Stimulated activated naive CD4-positive, alpha-beta T cell (primary cell): ENCODE results near the gene SIM2.
A peak's percentile ranks its signal among the peaks of the same experiment; 100 is the strongest.

Experiments
- DNase-seq, 6 experiments: peaks; one replicate each; lab custom pipeline; 2025; lab: John Stamatoyannopoulos, UW

The SIM2 gene

DNA sequence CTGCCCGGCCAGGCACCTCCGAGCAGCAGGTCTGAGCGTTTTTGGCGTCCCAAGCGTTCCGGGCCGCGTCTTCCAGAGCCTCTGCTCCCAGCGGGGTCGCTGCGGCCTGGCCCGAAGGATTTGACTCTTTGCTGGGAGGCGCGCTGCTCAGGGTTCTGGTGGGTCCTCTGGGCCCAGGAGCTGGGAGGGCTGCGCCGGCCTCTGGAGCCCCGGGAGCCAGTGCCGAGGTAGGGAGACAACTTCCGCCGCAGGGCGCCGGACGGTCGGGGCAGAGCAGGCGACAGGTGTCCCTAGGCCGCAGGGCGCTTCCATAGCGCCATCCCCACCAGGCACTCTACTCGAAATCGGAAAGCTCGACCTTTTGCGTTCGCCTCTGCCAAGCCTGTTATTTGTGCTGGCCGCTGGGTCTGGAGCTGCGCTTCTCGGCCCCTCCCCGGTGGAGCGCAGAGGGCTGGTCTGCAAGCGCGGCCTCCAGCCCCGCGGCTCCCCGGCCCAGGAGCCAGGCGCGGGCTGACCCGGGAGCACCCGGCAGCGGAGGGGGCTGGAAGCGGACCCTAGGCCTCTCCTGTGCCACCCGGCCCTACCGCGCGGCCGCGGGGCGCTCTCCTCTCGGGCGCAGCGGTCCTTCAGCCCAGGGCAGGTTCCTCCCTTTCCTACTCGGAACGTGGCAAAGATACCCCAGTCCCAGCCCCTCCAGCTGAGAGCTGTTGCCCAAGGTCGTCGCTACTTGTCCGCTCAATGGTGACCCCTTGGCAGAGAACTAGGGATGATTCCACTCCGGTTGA, 2.2 kb downstream of the SIM2 start:
- peak in 1 of 6 experiments; percentile 22 for DNase-seq

DNA sequence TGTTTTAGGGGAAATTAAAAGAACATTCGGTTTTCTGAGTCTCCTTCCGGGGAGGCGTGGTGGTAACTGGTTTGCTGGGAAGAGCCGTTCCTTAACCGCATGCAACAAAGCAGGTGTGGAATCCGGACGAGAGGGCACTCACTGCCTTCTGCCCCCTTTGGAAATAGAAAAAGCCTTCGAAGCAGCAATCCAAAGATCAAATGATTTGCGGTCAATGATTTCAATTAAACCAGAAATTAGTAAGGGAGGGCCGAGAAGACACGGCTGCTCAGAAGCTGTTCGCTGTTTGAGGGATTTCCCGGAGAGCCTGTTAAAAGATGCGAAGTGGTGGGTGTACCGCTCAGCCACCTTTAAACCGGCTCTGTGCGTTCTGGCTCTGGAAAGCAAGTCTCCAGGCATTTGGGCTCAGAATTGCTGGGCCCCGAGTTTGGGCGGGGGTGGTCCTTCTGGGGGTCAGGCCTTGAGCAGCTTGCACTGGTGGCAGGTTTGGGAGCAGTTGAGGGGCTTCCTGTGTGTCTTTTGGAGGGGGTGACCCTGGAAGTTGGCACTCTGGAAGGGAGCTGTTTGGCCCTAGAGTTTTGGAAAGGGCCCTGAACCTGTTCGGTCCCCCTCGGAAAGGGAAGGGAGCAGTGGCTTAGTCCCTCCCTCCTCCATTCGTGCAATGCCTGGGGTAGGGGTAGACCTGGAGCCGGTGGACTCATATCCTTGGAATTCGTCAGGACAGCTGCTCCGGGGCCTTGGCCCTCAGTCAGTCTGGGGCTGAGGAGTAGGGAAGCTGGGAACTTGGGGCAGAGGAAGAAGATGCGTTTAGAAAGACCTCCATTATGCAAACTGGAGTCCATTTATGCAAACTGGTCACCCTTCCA, 3.1 kb downstream of the SIM2 start:
- DNase-seq: no peak

DNA sequence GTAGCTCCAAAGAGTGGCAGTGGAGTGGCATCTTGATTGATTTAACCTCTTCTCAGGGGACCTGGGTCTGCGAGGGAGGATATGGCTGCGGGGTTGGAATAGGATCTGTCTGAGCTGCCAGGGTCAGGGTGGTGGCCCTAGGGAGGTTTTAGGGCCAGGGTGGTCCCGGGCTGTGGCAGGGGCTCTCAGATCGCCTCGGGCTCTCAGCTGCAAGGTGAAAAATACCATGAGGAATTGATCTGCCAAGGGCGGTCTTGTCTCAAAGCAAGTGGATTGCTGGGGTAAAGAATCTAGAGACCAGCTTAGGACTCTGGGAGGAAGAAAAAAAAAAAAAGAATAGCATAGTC, 3.7 kb downstream of the SIM2 start:
- no peak for DNase-seq

DNA sequence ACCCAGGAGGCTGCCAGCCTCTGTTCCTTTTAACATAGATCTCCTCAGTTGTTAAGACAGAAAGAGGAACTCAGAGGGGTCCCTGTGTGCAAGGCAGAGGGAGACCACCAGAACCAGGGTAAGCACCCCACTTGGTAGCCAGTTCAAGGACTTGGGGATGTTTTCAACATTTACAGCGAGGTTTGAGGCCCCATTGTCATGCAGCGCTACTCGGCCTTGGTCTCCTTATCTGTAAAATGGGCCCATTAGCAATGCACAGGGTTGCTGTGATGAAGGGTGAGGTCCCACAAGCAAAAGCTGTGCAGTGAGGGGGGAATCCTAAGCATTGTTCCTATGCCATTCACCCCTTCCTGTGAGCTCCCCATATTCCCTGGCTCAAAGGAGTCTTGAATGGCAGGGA, 4.2 kb downstream of the SIM2 start:
- DNase-seq: no peak

DNA sequence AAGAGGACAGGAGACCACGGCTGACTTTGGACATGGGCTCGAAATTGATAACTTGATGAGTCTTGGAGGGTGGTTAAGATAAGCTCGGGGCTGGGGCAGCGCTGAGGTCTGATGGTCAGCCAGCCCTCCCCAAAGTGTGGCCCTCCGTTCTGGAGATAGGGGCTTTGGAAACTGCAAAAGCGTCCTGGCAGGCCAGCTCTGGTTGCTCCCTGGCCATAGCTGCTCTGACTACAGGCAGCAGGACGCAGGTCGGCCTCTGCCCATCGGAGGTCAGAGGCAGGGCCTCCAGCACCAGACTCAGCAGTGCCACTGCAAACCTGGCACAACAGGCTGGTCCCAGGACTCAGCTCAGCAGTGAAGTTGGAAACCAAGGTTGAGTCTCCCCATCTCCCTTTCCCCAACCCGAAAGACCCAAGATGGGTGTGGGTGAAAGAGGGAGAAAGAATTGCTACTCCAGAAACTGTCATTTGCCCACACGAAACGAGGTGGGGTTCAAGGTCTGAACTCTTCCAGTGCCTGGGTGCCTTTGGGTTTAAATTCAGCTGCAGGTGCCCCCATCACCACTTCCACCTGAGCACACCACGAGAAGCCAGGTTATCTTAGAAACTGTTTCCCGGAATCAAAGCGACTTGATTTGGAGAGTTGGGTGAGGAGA, 4.8 kb downstream of the SIM2 start:
- peak in 1 of 6 experiments; percentile 6 for DNase-seq

DNA sequence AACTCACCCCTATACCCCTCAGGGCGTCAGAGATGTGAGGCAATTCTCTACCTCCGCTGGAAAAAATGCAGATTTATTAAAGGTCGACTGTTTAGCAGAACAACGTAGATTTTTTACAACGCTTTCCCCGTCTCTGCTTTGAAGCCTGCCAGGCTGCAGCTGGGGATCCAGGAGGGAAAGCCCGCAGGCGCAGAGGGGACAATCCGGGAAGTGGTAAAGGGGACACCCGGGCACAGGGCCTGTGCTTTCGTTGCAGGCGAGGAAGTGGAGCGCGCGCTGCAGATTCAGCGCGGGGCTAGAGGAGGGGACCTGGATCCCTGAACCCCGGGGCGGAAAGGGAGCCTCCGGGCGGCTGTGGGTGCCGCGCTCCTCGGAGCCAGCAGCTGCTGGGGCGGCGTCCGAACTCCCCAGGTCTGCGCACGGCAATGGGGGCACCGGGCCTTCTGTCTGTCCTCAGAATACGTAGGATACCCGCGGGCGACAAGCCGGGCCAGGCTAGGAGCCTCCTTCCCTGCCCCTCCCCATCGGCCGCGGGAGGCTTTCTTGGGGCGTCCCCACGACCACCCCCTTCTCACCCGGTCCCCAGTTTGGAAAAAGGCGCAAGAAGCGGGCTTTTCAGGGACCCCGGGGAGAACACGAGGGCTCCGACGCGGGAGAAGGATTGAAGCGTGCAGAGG, 5.5 kb downstream of the SIM2 start:
- peak in 1 of 6 experiments; percentile 2 for DNase-seq

DNA sequence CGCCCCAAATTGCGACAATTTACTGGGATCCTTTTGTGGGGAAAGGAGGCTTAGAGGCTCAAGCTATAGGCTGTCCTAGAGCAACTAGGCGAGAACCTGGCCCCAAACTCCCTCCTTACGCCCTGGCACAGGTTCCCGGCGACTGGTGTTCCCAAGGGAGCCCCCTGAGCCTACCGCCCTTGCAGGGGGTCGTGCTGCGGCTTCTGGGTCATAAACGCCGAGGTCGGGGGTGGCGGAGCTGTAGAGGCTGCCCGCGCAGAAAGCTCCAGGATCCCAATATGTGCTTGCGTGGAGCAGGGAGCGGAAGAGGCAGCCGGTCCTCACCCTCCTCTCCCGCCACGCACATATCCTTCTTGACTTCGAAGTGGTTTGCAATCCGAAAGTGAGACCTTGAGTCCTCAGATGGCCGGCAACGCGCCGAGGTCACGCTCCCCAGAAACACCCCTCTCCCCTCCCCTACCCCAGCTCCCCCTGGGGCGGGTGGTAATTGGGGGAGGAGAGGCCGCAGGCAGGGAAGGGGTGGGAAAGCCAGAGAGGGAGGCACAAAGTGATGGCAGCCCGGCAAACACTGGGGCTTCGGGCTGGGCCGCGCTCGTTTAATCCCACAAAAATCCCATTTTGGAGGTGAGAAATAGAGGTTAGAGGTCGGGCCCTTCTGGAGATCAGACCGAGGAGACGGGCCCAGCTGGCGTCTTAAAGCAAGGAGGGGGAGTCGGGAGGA, 6.2 kb downstream of the SIM2 start:
- DNase-seq: no peak

DNA sequence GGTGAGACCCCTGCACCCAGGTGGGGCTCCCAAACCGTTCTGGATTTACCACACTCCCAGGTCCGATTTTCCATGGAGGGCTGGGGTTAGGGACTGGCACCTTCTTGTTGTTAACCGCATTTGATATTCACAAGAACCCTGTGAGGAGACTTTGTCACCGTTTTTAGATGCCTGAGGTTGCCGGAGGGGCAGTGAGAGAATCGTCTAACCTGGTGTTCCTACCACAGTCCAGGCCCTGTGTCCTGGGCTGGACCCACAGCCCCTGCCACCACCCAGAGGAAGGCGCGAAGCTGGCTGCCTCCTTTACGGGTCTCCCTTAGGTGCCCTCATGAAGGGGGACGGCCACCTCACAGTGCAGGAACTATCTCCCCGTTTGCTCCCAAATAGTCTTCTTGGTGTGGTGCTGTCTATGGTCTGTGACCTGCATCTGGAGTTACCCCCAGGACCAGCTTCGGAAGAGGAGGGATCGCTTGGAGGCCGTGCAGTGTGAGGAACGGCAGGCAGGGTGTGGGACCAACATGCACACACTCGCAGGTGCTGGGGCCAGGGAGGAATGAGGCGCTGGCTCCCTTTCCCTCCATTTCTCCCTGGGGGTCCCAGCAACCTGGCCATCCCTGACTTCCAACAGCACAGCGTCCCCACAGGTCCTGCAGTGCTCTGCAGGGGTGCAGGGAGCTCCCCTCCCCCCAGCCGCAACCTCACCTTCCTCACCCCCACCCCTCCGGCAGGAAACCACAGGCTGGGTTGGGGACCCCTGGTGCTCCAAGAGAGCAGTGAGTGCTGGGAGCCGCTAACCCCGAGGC, 7.0 kb downstream of the SIM2 start:
- peak in 2 of 6 experiments; percentile 10 to 13 for DNase-seq

DNA sequence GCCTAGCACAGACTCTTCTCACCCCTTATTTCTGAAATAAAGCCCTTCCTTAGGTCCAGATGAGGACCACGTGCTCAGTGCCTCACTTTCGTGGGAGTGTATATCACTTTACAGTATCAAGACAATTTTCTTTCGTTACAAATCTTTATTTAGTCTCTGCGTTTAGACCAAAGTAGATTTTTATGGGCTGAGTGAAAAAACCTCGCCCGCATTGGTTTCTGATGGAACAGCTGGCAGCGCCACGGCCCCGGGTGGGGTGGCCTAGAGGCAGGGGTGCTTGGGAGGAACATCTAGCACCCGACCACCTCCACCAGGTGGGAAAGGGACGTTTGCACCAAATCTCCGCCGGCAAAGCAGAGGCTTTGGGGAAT, 7.6 kb downstream of the SIM2 start:
- no peak for DNase-seq

DNA sequence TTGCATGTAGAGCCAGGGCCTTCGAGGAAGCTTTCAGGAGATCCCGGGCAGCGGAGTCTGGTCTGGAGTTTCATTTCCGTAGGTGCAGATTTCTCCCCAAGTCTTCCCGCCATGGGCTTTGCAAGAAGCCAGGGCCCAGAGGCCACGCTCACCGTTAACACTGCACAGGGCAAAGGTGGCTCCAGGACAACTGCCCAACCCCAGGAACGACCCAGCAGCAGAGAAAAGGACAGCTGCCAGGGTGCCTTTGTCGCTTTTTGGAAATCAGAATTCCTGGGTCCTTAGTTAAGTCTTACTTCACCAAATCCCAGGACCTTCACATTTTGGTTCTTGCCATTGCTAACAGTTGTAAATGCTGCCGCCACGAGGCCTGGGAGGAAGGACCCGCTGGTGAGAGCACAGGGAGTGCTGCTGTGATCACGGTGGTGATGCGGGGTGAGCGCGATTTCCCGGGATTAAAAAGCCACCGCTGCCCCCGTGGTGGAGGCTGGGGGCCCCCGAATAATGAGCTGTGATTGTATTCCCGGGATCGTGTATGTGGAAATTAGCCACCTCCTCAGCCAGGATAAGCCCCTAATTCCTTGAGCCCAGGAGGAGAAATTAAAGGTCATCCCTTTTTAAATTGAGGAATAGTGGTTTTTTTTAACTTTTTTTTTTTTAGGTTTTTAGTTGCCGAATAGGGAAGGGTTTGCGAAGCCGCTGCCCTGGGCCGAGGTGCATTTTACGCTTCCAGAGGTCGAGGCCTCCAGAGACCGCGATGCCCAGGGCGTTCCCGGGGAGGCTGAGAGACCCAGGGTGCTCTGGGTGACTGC, 8.2 kb downstream of the SIM2 start:
- peak in 1 of 6 experiments; percentile 10 for DNase-seq

DNA sequence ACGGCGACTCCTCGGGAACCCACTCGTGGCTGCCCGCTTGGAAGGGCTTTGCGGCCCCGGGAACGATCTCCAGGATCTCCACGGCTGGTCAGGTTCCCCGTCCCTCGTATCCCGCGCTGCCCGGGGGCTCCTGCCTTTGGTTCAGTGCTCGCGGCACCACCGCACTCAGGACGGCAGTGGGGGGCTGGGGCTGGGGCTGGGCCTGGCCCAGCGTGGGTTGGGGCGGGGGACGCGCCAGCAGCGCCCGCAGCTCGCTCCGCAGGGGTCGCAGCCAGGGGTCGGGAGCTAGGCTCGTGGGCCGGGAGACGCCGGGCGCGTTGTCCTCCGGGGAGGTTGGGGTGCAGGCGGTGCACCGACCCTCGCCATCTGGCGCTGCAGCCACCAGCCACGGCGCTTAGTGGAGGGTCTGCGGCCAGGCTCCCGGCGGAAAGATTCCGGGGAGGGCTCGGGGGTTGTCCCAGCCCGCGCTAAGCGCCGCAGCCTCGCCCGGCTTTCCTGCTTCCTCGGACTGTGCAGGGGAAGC, 8.9 kb downstream of the SIM2 start:
- peak in 1 of 6 experiments; percentile 7 for DNase-seq

DNA sequence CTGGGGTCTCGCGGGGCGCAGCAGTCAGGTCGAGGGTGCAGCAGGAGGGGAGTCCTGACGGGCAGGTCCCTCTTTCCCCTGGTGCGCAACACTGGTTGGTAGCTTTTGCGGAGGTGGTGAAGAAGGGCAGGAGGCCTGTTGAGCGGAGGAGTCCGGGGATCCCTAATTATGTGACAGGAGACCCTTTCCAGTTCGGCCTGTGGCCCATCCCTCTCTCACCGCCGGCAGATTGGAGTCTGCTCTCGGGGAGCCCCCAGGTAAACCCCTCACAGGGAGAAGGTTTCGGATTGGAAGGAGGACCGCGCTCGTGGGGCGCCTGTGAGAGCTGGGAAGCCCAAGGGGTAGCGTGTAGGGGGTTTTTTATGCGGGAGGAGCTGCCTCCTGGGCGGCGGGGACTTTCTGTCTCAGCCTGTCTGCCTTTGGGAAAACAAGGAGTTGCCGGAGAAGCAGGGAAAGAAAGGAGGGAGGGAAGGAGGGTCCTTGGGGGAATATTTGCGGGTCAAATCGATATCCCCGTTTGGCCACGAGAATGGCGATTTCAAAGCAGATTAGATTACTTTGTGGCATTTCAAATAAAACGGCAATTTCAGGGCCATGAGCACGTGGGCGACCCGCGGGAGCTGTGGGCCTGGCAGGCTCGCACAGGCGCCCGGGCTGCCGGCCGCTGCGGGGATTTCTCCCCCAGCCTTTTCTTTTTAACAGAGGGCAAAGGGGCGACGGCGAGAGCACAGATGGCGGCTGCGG, 9.5 kb downstream of the SIM2 start:
- DNase-seq: peak in 1 of 6 experiments; percentile 9

DNA sequence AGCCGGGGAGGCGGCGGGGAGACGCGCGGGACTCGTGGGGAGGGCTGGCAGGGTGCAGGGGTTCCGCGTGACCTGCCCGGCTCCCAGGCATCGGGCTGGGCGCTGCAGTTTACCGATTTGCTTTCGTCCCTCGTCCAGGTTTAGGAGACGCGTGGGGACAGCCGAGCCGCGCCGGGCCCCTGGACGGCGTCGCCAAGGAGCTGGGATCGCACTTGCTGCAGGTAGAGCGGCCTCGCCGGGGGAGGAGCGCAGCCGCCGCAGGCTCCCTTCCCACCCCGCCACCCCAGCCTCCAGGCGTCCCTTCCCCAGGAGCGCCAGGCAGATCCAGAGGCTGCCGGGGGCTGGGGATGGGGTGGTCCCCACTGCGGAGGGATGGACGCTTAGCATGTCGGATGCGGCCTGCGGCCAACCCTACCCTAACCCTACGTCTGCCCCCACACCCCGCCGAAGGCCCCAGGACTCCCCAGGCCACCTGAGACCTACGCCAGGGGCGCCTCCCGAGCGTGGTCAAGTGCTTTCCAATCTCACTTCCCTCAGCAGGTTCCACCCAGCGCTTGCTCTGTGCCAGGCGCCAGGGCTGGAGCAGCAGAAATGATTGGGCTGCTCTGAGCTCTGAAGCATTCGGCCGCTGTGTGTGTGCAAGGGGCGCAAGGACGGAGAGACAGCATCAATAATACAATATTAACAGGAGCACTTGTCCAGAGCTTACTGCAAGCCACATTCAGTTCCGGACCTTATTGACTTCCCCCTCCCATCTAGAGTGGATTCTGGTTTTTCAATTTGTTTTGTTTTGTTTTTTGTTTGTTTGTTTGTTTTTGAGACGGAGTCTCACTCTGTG, 10.3 kb downstream of the SIM2 start:
- DNase-seq: peak in 1 of 6 experiments; percentile 3

DNA sequence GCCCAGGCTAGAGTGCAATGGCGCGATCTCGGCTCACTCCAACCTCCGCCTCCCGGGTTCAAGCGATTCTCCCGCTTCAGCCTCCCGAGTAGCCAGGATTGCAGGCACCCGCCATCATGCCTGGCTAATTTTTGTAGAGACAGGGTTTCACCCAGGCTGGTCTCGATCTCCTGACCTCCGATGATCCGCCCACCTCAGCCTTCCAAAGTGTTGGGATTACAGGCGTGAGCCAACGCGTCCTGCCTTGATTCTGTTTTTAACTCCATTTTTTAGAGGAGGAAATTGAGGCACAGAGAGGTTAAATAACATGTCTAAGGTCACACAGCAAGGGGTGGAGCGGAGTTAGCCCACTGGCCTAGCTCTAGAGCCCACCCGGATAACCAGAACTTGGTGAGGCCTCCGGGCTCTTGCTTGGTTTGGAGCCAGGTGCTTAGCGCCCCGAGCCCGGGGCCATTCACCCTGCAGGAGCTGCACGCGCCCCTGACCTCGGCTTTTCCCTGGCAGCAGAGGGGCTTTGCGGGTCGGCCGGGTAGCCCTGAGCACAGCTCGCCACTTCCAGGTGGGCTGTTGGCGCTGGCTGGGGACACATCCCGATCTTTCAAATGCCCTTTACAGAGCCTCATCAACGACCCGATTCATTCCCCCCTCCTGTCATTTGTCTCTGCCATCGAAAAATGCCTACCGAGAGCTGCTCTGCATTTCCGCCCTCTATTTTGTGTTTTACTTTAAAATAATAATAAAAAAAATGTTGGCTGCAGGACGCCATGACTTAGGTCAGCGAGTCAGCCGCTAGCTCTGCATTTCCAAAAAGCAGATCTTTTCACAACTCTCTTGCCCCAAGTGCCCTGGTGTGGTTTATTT, 11.2 kb downstream of the SIM2 start:
- DNase-seq: no peak

DNA sequence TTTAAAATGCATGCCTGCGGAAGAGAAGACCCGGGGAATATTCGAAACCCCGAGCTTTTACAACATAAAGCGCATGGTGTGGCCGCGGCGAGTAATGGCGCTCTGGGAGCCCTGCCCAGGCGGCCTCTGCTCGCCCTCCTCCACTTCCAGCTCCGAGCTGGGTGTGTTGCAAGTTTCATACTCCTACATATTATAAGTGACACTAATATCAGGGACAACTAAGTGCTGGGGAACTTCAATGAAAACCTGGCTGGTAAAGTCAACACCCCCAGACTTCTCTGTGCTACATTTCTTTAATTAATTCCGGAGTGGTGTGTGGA, 11.8 kb downstream of the SIM2 start:
- no peak for DNase-seq

DNA sequence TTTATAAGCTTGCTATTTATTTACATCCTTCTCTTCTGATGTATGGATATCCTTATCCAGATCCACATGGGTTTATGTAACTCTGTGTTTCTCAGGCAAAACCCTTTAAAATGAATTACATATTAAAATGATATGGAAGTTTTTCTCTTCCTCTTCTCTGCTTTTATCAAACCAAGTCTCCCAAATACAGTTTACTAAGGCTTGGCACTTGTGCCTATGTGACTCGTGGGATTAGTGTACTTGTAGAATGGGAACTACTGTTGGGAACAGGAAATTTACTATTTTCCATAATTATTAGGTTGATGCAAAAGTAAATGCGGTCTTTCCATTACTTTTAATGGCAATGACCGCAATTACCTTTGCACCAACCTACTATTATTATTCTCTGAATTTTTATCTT, 14.8 kb downstream of the SIM2 start:
- no peak for DNase-seq

DNA sequence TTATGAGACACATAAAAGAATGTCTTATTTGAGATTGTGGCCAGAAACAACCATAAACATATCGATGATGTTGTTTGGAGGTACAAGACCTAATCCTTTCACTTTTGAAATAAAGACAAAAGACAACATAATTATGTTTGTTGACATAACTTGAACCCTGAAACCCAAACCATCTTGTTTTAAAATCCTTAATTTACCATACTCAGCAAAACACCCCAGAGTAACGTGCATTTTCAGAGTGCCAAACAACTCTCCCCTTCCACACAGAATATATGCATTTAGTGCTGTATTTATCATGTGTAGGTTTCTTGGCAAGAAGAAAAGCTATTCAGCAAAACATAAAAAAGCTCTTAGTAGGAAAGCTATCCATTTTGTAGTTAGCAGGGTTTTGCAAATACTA, 17.5 kb downstream of the SIM2 start:
- DNase-seq: no peak
